ENCODE results near the gene CCDC14. TPM values are rescaled to one million over a fixed set of nuclear protein-coding genes. Genes with fewer than 3 reads are reported as not detected.
"Not testable (repeated sequence)": the region's sequence is repeated elsewhere in the genome, so short reads cannot be mapped to it uniquely, and the experiment has no call there.

CCDC14 gene
- total RNA-seq, 2 donors from 2014 or later, result 69.5 to 70.1 TPM

- no peak overlapping the region for H3K27ac ChIP-seq
- no peak overlapping the region for H3K4me3 ChIP-seq
Measured at GRCh38 chr3:123980539-123980938, 19.5 kb upstream of the CCDC14 start.

GRCh38 chr3:123979525-123980501 lies 18.8 kb upstream of the CCDC14 start:
- H3K9me3 ChIP-seq; H3K9ac ChIP-seq (ENCODE audit: low read depth in 2 of 2, low read length in 2 of 2); H3K36me3 ChIP-seq; H3K27me3 ChIP-seq; H3K27ac ChIP-seq; H3K4me1 ChIP-seq: not testable (repeated sequence)
- intact Hi-C loops (cut with DNase I), result loop anchor here (10.0 kb wide), 2 partner anchors 95 to 255 kb away; partner anchors contain the start of gene MYLK
- peak overlapping the region; percentile 6 for H3K4me3 ChIP-seq
- peak; percentile 71 for TF ChIP-seq CTCF (IDR thresholded peaks at IDR 0.05)
- DNase-seq, result peak; percentile 62

More at GRCh38 chr3:123980539-123980938, 19.5 kb upstream of the CCDC14 start:
- Histone ChIP-seq H3K4me1 (no peaks in the 10 kb centered on the region), H3K27me3 (no peaks in the 10 kb centered on the region), H3K9ac (ENCODE audit: low read depth in 2 of 2, low read length in 2 of 2) (no peak overlapping the region), H3K36me3 (no peaks in the 10 kb centered on the region), H3K9me3 (no peaks in the 10 kb centered on the region)
- no peak for TF ChIP-seq CTCF (IDR thresholded peaks at IDR 0.05)
- intact Hi-C loops (cut with DNase I), result loop anchor here (10.0 kb wide), 2 partner anchors 96 to 256 kb away; partner anchors contain the start of gene MYLK
- DNase-seq, result no peak

- H3K27me3 ChIP-seq, result not testable (repeated sequence)
Measured at GRCh38 chr3:123976904-123977303, 15.9 kb upstream of the CCDC14 start.

GRCh38 chr3:123976181-123976898 lies 15.3 kb upstream of the CCDC14 start:
- H3K27ac ChIP-seq; H3K27me3 ChIP-seq; intact Hi-C loops (cut with DNase I); H3K36me3 ChIP-seq; H3K9ac ChIP-seq (ENCODE audit: low read depth in 2 of 2, low read length in 2 of 2); H3K4me3 ChIP-seq; H3K9me3 ChIP-seq; H3K4me1 ChIP-seq; DNase-seq: not testable (repeated sequence)

More at GRCh38 chr3:123976904-123977303, 15.9 kb upstream of the CCDC14 start:
- DNase-seq; H3K9me3 ChIP-seq; H3K4me1 ChIP-seq; H3K36me3 ChIP-seq; H3K4me3 ChIP-seq; H3K9ac ChIP-seq (ENCODE audit: low read depth in 2 of 2, low read length in 2 of 2); intact Hi-C loops (cut with DNase I); H3K27ac ChIP-seq: not testable (repeated sequence)

GRCh38 chr3:123975030-123975429 lies 14.0 kb upstream of the CCDC14 start:
- DNase-seq; H3K27me3 ChIP-seq; H3K9me3 ChIP-seq; intact Hi-C loops (cut with DNase I); H3K36me3 ChIP-seq; H3K4me1 ChIP-seq; H3K9ac ChIP-seq (ENCODE audit: low read depth in 2 of 2, low read length in 2 of 2); H3K4me3 ChIP-seq; H3K27ac ChIP-seq: not testable (repeated sequence)

- DNase-seq, result no peak
- H3K27me3 ChIP-seq, result no peaks in the 10 kb centered on the region
- no peaks in the 10 kb centered on the region for H3K36me3 ChIP-seq
- no peak overlapping the region for H3K4me3 ChIP-seq
- no peak overlapping the region for H3K27ac ChIP-seq
- intact Hi-C loops (cut with DNase I), result no loop called here
- H3K4me1 ChIP-seq, result no peaks in the 10 kb centered on the region
- no peak for TF ChIP-seq CTCF (IDR thresholded peaks at IDR 0.05)
- H3K9ac ChIP-seq (ENCODE audit: low read depth in 2 of 2, low read length in 2 of 2), result no peak overlapping the region
- H3K9me3 ChIP-seq, result no peaks in the 10 kb centered on the region
Measured at GRCh38 chr3:123971406-123971805, 10.4 kb upstream of the CCDC14 start.

GRCh38 chr3:123967260-123967659 lies 6.2 kb upstream of the CCDC14 start:
- H3K27me3 ChIP-seq; H3K4me3 ChIP-seq; DNase-seq; H3K36me3 ChIP-seq; H3K4me1 ChIP-seq; H3K9ac ChIP-seq (ENCODE audit: low read depth in 2 of 2, low read length in 2 of 2); H3K9me3 ChIP-seq; H3K27ac ChIP-seq; intact Hi-C loops (cut with DNase I): not testable (repeated sequence)

- H3K36me3 ChIP-seq; H3K27ac ChIP-seq; H3K4me3 ChIP-seq; H3K27me3 ChIP-seq; H3K9ac ChIP-seq (ENCODE audit: low read depth in 2 of 2, low read length in 2 of 2); H3K4me1 ChIP-seq; intact Hi-C loops (cut with DNase I); H3K9me3 ChIP-seq; DNase-seq: not testable (repeated sequence)
Measured at GRCh38 chr3:123966799-123967198, 5.8 kb upstream of the CCDC14 start.

- H3K27ac ChIP-seq; DNase-seq; H3K36me3 ChIP-seq; H3K27me3 ChIP-seq; H3K4me1 ChIP-seq; H3K9ac ChIP-seq (ENCODE audit: low read depth in 2 of 2, low read length in 2 of 2); intact Hi-C loops (cut with DNase I); H3K9me3 ChIP-seq; H3K4me3 ChIP-seq: not testable (repeated sequence)
Measured at GRCh38 chr3:123964793-123965192, 3.8 kb upstream of the CCDC14 start.
